ENCODE results near the gene TSR1. TPM values are rescaled to one million over a fixed set of nuclear protein-coding genes. Genes with fewer than 3 reads are reported as not detected.

TSR1 gene
- total RNA-seq, 1 experiment from 2014 or later, result 74.3 TPM

DNA sequence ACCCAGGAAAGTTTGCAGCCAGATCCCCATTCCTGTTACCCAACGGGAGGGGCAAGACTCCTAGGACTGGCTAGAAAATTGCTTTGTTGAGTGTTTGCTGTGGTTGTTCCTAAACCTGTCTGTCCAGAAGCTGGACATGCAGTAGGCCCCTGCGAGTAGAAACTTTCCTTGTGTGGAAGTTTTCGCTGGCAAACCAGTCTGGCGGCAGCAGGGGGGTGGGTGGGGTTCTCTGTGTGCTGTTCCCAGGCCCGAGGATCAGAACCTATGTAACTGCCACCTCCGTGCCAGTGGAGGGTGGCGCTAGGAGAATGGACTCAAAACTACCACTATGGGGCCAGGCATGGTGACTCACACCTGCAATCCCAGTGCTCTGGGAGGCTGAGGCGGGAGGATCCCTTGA lies 10.2 kb upstream of the TSR1 start (continued):
- TF ChIP-seq, protein P1, sequence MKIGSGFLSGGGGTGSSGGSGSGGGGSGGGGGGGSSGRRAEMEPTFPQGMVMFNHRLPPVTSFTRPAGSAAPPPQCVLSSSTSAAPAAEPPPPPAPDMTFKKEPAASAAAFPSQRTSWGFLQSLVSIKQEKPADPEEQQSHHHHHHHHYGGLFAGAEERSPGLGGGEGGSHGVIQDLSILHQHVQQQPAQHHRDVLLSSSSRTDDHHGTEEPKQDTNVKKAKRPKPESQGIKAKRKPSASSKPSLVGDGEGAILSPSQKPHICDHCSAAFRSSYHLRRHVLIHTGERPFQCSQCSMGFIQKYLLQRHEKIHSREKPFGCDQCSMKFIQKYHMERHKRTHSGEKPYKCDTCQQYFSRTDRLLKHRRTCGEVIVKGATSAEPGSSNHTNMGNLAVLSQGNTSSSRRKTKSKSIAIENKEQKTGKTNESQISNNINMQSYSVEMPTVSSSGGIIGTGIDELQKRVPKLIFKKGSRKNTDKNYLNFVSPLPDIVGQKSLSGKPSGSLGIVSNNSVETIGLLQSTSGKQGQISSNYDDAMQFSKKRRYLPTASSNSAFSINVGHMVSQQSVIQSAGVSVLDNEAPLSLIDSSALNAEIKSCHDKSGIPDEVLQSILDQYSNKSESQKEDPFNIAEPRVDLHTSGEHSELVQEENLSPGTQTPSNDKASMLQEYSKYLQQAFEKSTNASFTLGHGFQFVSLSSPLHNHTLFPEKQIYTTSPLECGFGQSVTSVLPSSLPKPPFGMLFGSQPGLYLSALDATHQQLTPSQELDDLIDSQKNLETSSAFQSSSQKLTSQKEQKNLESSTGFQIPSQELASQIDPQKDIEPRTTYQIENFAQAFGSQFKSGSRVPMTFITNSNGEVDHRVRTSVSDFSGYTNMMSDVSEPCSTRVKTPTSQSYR (CRISPR knock-in tag; IDR thresholded peaks at IDR 0.05), result no peak
- TF ChIP-seq, protein P2, sequence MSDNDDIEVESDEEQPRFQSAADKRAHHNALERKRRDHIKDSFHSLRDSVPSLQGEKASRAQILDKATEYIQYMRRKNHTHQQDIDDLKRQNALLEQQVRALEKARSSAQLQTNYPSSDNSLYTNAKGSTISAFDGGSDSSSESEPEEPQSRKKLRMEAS (CRISPR knock-in tag; IDR thresholded peaks at IDR 0.05), result no peak
- TF ChIP-seq ETV6 (CRISPR knock-in tag; IDR thresholded peaks at IDR 0.05) (no peak), NFE2L1 (CRISPR knock-in tag; IDR thresholded peaks at IDR 0.05) (no peak), PRRX2 (CRISPR knock-in tag; IDR thresholded peaks at IDR 0.05) (no peak)
- TF ChIP-seq, protein P3, sequence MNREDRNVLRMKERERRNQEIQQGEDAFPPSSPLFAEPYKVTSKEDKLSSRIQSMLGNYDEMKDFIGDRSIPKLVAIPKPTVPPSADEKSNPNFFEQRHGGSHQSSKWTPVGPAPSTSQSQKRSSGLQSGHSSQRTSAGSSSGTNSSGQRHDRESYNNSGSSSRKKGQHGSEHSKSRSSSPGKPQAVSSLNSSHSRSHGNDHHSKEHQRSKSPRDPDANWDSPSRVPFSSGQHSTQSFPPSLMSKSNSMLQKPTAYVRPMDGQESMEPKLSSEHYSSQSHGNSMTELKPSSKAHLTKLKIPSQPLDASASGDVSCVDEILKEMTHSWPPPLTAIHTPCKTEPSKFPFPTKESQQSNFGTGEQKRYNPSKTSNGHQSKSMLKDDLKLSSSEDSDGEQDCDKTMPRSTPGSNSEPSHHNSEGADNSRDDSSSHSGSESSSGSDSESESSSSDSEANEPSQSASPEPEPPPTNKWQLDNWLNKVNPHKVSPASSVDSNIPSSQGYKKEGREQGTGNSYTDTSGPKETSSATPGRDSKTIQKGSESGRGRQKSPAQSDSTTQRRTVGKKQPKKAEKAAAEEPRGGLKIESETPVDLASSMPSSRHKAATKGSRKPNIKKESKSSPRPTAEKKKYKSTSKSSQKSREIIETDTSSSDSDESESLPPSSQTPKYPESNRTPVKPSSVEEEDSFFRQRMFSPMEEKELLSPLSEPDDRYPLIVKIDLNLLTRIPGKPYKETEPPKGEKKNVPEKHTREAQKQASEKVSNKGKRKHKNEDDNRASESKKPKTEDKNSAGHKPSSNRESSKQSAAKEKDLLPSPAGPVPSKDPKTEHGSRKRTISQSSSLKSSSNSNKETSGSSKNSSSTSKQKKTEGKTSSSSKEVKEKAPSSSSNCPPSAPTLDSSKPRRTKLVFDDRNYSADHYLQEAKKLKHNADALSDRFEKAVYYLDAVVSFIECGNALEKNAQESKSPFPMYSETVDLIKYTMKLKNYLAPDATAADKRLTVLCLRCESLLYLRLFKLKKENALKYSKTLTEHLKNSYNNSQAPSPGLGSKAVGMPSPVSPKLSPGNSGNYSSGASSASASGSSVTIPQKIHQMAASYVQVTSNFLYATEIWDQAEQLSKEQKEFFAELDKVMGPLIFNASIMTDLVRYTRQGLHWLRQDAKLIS (CRISPR knock-in tag; IDR thresholded peaks at IDR 0.05; ENCODE audit: borderline replicate concordance), result no peak

DNA sequence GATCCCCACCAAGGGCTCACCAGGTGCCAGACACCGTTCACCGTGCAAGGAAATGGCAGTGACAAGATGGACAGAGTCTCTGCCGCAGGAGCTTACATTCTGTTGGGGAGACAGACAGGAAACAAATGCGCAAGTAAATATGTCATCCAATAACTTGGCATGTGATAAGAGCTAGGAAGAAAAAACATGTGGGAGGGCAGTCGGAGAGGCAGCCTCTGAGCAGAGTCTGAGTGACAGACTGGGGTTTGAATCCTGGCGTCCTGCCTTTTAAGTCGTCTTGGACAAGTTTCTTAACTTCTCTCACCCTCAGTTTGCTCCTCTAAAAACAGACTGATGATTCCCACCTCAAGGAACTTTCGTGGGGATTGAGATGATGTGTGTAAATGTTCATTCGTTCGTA lies 8.3 kb upstream of the TSR1 start:
- Mint-ChIP-seq H3K4me1 (peaks cover 22% of the 10 kb centered on the region), H3K27ac (no peak overlapping the region), H3K27me3 (ENCODE audit: low read depth) (no peaks in the 10 kb centered on the region), H3K4me3 (no peak overlapping the region), H3K9me3 (no peaks in the 10 kb centered on the region), H3K36me3 (peaks cover 13% of the 10 kb centered on the region)
- DNase-seq (ENCODE audit: low spot score), result no peak
- POLR2A ChIA-PET, result no interaction called here
- CTCF ChIA-PET, result interaction anchor here (1.3 kb wide), 1 partner anchor 8 kb away, joined by 3 read pairs; no protein-coding TSS in a partner anchor
- no peak for ATAC-seq
- TF ChIP-seq PRRX2 (CRISPR knock-in tag; IDR thresholded peaks at IDR 0.05) (no peak), ZNF138 (CRISPR knock-in tag; conservative IDR thresholded peaks at IDR 0.05) (no peak), TCF7 (CRISPR knock-in tag; IDR thresholded peaks at IDR 0.05; ENCODE audit: low read depth) (no peak), TEAD4 (CRISPR knock-in tag; IDR thresholded peaks at IDR 0.05) (no peak), TEAD1 (CRISPR knock-in tag; IDR thresholded peaks at IDR 0.05) (no peak), ESRRA (CRISPR knock-in tag; IDR thresholded peaks at IDR 0.05; ENCODE audit: borderline replicate concordance) (no peak), KAT7 (CRISPR knock-in tag; IDR thresholded peaks at IDR 0.05; ENCODE audit: borderline replicate concordance) (no peak), NFATC4 (CRISPR knock-in tag; IDR thresholded peaks at IDR 0.05) (no peak), ZNF423 (CRISPR knock-in tag; IDR thresholded peaks at IDR 0.05) (no peak), SP1 (CRISPR knock-in tag; conservative IDR thresholded peaks at IDR 0.05) (no peak)
- TF ChIP-seq, protein P4, sequence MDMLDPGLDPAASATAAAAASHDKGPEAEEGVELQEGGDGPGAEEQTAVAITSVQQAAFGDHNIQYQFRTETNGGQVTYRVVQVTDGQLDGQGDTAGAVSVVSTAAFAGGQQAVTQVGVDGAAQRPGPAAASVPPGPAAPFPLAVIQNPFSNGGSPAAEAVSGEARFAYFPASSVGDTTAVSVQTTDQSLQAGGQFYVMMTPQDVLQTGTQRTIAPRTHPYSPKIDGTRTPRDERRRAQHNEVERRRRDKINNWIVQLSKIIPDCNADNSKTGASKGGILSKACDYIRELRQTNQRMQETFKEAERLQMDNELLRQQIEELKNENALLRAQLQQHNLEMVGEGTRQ (CRISPR knock-in tag; IDR thresholded peaks at IDR 0.05), result no peak
- TF ChIP-seq, protein P5, sequence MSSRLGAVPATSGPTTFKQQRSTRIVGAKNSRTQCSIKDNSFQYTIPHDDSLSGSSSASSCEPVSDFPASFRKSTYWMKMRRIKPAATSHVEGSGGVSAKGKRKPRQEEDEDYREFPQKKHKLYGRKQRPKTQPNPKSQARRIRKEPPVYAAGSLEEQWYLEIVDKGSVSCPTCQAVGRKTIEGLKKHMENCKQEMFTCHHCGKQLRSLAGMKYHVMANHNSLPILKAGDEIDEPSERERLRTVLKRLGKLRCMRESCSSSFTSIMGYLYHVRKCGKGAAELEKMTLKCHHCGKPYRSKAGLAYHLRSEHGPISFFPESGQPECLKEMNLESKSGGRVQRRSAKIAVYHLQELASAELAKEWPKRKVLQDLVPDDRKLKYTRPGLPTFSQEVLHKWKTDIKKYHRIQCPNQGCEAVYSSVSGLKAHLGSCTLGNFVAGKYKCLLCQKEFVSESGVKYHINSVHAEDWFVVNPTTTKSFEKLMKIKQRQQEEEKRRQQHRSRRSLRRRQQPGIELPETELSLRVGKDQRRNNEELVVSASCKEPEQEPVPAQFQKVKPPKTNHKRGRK (CRISPR knock-in tag; IDR thresholded peaks at IDR 0.05; ENCODE audit: borderline replicate concordance), result no peak
